ENCODE data around the gene CASP7.

GRCh38 chr10:113745374-113745773, 65.7 kb downstream of the CASP7 start:
- TF ChIP-seq TAF1 (IDR thresholded peaks at IDR 0.05; ENCODE audit: low read depth): no peak
- TF ChIP-seq MAX (IDR thresholded peaks at IDR 0.05): no peak
- TF ChIP-seq USF1 (IDR thresholded peaks at IDR 0.05): no peak
- no peak for TF ChIP-seq TEAD4 (IDR thresholded peaks at IDR 0.05)
- TF ChIP-seq CREB1 (IDR thresholded peaks at IDR 0.05; ENCODE audit: low read depth): no peak
- TF ChIP-seq EGR1 (IDR thresholded peaks at IDR 0.05): no peak
- no peak for TF ChIP-seq REST (IDR thresholded peaks at IDR 0.05; ENCODE audit: low read depth)
- TF ChIP-seq RAD21 (IDR thresholded peaks at IDR 0.05; ENCODE audit: low read depth): no peak
- TF ChIP-seq TCF12 (IDR thresholded peaks at IDR 0.05; ENCODE audit: low read depth): no peak
- no peak for TF ChIP-seq CEBPB (IDR thresholded peaks at IDR 0.05)
